ENCODE data around the gene NSFL1C.

NSFL1C gene

DNA sequence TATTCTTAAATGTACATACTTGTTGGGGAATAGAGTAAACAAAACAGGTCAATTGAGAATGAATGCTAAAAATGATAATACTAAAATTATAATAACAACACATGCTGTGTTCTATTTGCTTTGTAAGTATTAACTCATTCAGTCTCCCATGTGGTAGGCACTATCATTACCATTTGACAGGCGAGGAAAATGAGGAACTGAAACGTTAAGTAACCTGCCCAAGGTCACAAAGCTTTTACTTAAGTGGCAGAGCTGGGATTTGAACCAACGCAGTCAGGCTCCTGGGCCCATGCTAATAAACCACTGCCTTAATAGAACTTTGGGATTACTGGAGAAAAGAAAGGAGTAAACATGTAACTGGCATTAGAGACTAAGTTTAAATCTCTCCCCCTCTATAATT lies 3.8 kb downstream of the NSFL1C start:
- H3K27ac ChIP-seq (ENCODE audit: insufficient read depth, low read length, poor library complexity, severe bottlenecking): no peak overlapping the region
- no peak for DNase-seq
- no peaks in the 10 kb centered on the region for H3K9me3 ChIP-seq (ENCODE audit: control insufficient read depth, low read length)
- H3K4me1 ChIP-seq (ENCODE audit: control insufficient read depth, insufficient read depth, low read length, poor library complexity, severe bottlenecking): peaks cover 22% of the 10 kb centered on the region
- H3K36me3 ChIP-seq (ENCODE audit: control insufficient read depth, insufficient read depth, low read length): peaks cover 44% of the 10 kb centered on the region
- H3K27me3 ChIP-seq (replicated peaks; ENCODE audit: control insufficient read depth, insufficient read depth, low read length, poor library complexity, severe bottlenecking): no peaks in the 10 kb centered on the region
- no peak overlapping the region for H3K4me3 ChIP-seq (ENCODE audit: insufficient read depth, low read depth, low read length, poor library complexity, severe bottlenecking)

DNA sequence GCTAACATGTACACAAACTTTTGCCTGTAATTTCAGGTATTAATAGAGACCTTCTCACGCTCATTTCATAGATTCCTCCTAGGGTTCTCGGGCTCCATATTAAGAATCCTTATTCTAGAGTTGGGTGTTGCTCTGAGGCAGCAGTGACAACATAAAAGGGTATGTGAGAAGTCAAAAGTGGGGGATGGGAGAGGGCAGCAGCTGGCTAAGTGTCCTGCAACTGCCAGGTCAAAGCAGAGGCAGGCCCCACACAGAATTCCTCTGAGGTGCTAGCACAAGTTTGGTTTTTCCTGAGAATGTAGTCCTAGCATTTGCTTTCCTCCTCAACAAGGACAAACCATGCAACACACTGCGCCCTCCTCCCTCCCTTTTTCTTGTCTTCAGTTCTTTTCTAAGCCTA lies 4.6 kb downstream of the NSFL1C start:
- H3K4me1 ChIP-seq (ENCODE audit: control insufficient read depth, insufficient read depth, low read length, poor library complexity, severe bottlenecking): peaks cover 18% of the 10 kb centered on the region
- no peak overlapping the region for H3K27ac ChIP-seq (ENCODE audit: insufficient read depth, low read length, poor library complexity, severe bottlenecking)
- no peak for DNase-seq
- H3K4me3 ChIP-seq (ENCODE audit: insufficient read depth, low read depth, low read length, poor library complexity, severe bottlenecking): no peak overlapping the region
- H3K36me3 ChIP-seq (ENCODE audit: control insufficient read depth, insufficient read depth, low read length): peaks cover 49% of the 10 kb centered on the region
- no peaks in the 10 kb centered on the region for H3K27me3 ChIP-seq (replicated peaks; ENCODE audit: control insufficient read depth, insufficient read depth, low read length, poor library complexity, severe bottlenecking)
- H3K9me3 ChIP-seq (ENCODE audit: control insufficient read depth, low read length): no peaks in the 10 kb centered on the region

DNA sequence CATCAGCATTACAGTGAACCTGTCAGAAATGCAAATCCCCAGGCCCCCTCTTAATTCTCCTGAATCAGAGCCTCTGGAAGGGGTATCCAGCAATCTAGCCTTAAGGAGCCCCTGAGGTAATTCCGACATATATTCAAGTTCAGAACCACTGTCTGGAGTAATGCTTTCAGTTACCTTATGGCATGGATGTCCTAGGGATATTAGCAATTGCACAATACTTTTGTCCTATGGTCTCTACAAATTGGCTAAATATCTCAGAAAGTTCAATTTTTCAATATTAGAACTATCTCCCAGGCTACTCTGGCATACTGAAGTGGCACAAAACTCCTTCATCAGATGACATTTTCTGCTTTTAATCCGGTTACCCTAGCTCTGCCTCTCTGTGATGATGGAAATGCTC lies 6.4 kb downstream of the NSFL1C start:
- peaks cover 66% of the 10 kb centered on the region for H3K36me3 ChIP-seq (ENCODE audit: control insufficient read depth, insufficient read depth, low read length)
- no peaks in the 10 kb centered on the region for H3K9me3 ChIP-seq (ENCODE audit: control insufficient read depth, low read length)
- H3K27me3 ChIP-seq (replicated peaks; ENCODE audit: control insufficient read depth, insufficient read depth, low read length, poor library complexity, severe bottlenecking): no peaks in the 10 kb centered on the region
- no peak overlapping the region for H3K4me3 ChIP-seq (ENCODE audit: insufficient read depth, low read depth, low read length, poor library complexity, severe bottlenecking)
- H3K4me1 ChIP-seq (ENCODE audit: control insufficient read depth, insufficient read depth, low read length, poor library complexity, severe bottlenecking): peaks cover 9% of the 10 kb centered on the region
- no peak for DNase-seq
- no peak overlapping the region for H3K27ac ChIP-seq (ENCODE audit: insufficient read depth, low read length, poor library complexity, severe bottlenecking)

DNA sequence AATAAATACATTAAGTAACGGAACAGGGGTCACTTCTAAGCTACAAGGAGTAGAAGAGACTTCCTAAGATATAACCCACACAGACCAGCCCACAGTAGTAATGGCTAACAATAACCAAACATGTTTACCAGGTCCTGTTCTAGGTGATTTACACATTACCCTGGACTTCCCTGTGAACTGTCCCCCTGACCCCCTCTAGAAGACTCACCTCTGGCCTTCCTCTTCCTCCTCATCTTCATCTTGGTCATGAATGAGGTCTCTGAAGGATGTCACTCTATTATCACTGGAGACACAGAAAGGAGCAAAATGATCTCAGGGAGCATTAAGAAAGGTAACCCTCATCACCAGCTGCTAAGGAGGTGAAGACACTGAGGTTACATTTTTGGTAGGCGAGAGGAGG lies 8.7 kb downstream of the NSFL1C start:
- H3K27me3 ChIP-seq (replicated peaks; ENCODE audit: control insufficient read depth, insufficient read depth, low read length, poor library complexity, severe bottlenecking): no peaks in the 10 kb centered on the region
- H3K36me3 ChIP-seq (ENCODE audit: control insufficient read depth, insufficient read depth, low read length): peaks cover 85% of the 10 kb centered on the region
- no peak overlapping the region for H3K27ac ChIP-seq (ENCODE audit: insufficient read depth, low read length, poor library complexity, severe bottlenecking)
- H3K9me3 ChIP-seq (ENCODE audit: control insufficient read depth, low read length): no peaks in the 10 kb centered on the region
- no peaks in the 10 kb centered on the region for H3K4me1 ChIP-seq (ENCODE audit: control insufficient read depth, insufficient read depth, low read length, poor library complexity, severe bottlenecking)
- H3K4me3 ChIP-seq (ENCODE audit: insufficient read depth, low read depth, low read length, poor library complexity, severe bottlenecking): no peak overlapping the region
- DNase-seq: no peak

DNA sequence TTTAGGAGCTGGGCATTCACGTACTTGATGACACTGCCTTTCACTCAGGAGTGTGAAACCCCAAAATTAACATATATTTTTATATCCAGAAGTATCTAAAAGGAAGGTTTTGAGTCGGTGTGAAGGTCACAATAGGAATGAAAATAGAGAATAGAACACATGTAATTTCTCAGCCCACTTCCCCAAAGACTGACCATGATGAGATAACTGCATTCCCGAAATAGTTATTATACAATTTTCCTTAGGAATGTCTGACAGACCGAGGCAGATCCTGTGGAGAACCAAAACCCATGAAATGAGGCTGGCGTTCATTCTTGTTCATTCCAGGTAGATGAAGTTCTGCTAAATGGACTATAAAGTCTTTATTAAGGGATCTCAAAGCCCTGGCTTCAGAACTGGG lies 10.3 kb downstream of the NSFL1C start:
- peaks cover 90% of the 10 kb centered on the region for H3K36me3 ChIP-seq (ENCODE audit: control insufficient read depth, insufficient read depth, low read length)

DNA sequence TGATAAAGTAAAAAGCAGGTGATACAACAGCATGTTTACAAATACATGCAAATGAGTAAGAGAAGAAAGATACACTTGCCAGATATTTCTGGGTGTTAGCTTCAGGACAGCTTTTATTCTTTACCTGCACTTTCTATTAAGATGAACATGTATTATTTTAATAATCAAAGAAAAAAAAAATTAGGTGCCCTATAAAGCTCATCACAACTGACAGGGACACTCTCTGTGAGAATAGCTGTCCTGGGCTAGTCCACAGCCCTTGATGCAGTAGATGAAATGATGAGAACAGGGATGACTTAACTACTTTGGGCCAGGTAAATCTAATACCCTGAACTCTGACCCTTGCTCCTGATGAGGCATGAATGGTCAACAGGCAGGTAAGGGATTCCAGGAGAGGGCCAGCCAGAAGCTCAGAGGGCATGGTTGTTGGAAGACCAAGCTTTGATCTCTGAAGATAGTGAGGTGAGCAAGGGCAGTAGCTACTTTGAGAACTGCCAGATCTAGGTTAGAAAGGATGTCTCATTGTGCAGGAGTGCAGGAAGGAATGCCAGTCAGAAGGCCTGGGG lies 15.6 kb downstream of the NSFL1C start:
- H3K36me3 ChIP-seq (ENCODE audit: control insufficient read depth, insufficient read depth, low read length): peaks cover 98% of the 10 kb centered on the region
- no peak overlapping the region for H3K27ac ChIP-seq (ENCODE audit: insufficient read depth, low read length, poor library complexity, severe bottlenecking)
- DNase-seq: no peak
- H3K4me3 ChIP-seq (ENCODE audit: insufficient read depth, low read depth, low read length, poor library complexity, severe bottlenecking): no peak overlapping the region
- no peaks in the 10 kb centered on the region for H3K4me1 ChIP-seq (ENCODE audit: control insufficient read depth, insufficient read depth, low read length, poor library complexity, severe bottlenecking)
- H3K9me3 ChIP-seq (ENCODE audit: control insufficient read depth, low read length): no peaks in the 10 kb centered on the region
- no peaks in the 10 kb centered on the region for H3K27me3 ChIP-seq (replicated peaks; ENCODE audit: control insufficient read depth, insufficient read depth, low read length, poor library complexity, severe bottlenecking)

More for the DNA sequence above, 10.3 kb downstream of the NSFL1C start:
- H3K27me3 ChIP-seq (replicated peaks; ENCODE audit: control insufficient read depth, insufficient read depth, low read length, poor library complexity, severe bottlenecking): no peaks in the 10 kb centered on the region
- no peaks in the 10 kb centered on the region for H3K4me1 ChIP-seq (ENCODE audit: control insufficient read depth, insufficient read depth, low read length, poor library complexity, severe bottlenecking)
- no peaks in the 10 kb centered on the region for H3K9me3 ChIP-seq (ENCODE audit: control insufficient read depth, low read length)
- no peak for DNase-seq
- no peak overlapping the region for H3K4me3 ChIP-seq (ENCODE audit: insufficient read depth, low read depth, low read length, poor library complexity, severe bottlenecking)
- no peak overlapping the region for H3K27ac ChIP-seq (ENCODE audit: insufficient read depth, low read length, poor library complexity, severe bottlenecking)

DNA sequence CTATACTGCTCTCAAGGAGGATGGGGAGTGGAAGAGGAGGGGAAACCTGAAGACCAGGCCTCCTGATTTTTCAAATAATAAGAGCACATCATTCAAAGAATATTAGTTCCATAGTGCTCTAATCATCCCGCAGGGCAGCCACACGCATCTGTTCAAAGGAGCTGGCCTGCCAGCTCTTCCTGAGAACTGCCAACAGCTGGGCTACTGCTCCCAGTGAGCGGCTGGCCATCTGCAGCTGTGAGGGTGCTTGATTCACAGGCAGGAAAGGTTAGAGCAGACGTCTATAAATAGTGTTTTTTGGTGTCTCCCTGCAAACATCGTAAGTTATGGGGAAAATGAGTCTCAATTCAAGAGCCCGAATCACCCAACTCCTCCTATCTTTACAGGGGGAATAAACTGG lies 17.3 kb downstream of the NSFL1C start:
- Histone ChIP-seq H3K4me1 (ENCODE audit: control insufficient read depth, insufficient read depth, low read length, poor library complexity, severe bottlenecking) (no peaks in the 10 kb centered on the region), H3K9me3 (ENCODE audit: control insufficient read depth, low read length) (no peaks in the 10 kb centered on the region), H3K36me3 (ENCODE audit: control insufficient read depth, insufficient read depth, low read length) (peaks cover 98% of the 10 kb centered on the region), H3K4me3 (ENCODE audit: insufficient read depth, low read depth, low read length, poor library complexity, severe bottlenecking) (no peak overlapping the region), H3K27ac (ENCODE audit: insufficient read depth, low read length, poor library complexity, severe bottlenecking) (no peak overlapping the region), H3K27me3 (replicated peaks; ENCODE audit: control insufficient read depth, insufficient read depth, low read length, poor library complexity, severe bottlenecking) (no peaks in the 10 kb centered on the region)
- no peak for DNase-seq

DNA sequence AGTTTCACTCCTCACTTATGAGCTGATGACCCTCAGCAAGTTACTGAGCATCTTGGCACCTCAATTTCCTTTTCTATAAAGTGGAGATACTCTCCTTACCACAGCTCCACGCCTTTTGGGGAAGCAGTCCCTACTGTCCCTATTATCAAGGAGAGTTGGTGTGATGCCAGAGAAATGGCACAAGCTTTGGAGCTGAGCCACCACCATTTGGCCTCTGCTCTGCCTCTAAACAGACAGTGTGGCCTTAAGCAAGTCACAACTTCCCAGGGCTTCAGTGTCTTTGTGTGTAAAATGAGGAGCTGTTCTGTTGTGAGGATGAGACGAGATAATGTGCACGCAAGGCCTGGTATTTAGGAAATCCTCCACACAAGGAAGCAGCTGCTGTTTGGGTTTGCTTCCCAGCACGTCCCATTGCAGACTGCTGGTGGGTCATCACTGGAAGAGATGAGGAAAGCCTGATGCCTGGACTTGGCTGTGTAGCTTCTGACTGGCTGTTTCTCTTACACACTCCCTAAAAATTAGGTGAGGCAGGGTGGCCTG lies 18.5 kb downstream of the NSFL1C start:
- no peak overlapping the region for H3K4me3 ChIP-seq (ENCODE audit: insufficient read depth, low read depth, low read length, poor library complexity, severe bottlenecking)
- no peak for DNase-seq
- no peak overlapping the region for H3K27ac ChIP-seq (ENCODE audit: insufficient read depth, low read length, poor library complexity, severe bottlenecking)
- H3K4me1 ChIP-seq (ENCODE audit: control insufficient read depth, insufficient read depth, low read length, poor library complexity, severe bottlenecking): no peaks in the 10 kb centered on the region
- no peaks in the 10 kb centered on the region for H3K9me3 ChIP-seq (ENCODE audit: control insufficient read depth, low read length)
- no peaks in the 10 kb centered on the region for H3K27me3 ChIP-seq (replicated peaks; ENCODE audit: control insufficient read depth, insufficient read depth, low read length, poor library complexity, severe bottlenecking)
- peaks cover 92% of the 10 kb centered on the region for H3K36me3 ChIP-seq (ENCODE audit: control insufficient read depth, insufficient read depth, low read length)

DNA sequence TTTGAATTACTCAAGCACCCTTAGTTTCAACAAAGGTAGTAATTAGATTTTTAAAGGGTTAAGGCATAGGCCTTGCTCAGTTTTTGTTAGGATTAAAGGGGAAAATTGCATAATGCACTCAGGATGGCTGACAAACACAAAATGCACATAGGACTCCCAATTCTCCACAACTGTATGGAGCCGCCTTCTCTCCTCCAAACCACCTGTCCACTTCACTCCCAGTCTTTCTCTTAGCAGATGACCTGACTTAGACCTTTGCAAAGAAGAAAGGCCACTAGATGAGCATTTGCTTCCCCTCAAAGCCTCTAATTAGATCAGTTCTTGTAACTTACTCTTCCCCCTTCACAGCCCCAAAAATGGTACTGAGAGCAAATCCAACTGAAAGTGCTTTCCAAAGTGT lies 20.1 kb downstream of the NSFL1C start:
- H3K27me3 ChIP-seq (replicated peaks; ENCODE audit: control insufficient read depth, insufficient read depth, low read length, poor library complexity, severe bottlenecking): no peaks in the 10 kb centered on the region
- no peak overlapping the region for H3K27ac ChIP-seq (ENCODE audit: insufficient read depth, low read length, poor library complexity, severe bottlenecking)
- no peak overlapping the region for H3K4me3 ChIP-seq (ENCODE audit: insufficient read depth, low read depth, low read length, poor library complexity, severe bottlenecking)
- no peaks in the 10 kb centered on the region for H3K9me3 ChIP-seq (ENCODE audit: control insufficient read depth, low read length)
- no peaks in the 10 kb centered on the region for H3K4me1 ChIP-seq (ENCODE audit: control insufficient read depth, insufficient read depth, low read length, poor library complexity, severe bottlenecking)
- peaks cover 89% of the 10 kb centered on the region for H3K36me3 ChIP-seq (ENCODE audit: control insufficient read depth, insufficient read depth, low read length)
- DNase-seq: no peak

DNA sequence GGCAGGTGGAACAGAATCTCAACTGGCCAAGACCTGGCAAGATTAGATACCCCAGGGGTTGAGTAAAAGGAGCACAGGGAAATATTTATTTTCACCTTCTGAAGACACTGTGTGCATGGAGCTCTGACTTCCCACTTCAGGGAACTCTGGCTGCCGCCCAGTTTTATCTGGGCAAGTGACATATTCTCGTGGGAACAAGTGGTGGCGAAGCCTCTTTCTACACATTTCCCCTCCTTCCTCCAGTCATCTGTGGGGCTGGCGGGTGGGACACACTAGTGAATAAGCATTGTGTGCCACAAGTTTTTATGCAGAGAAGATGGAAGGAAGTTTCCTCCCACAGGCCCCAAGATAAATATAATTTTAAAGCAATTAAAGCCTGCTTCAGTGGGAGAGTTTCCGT lies 23.6 kb downstream of the NSFL1C start:
- Histone ChIP-seq H3K27ac (ENCODE audit: insufficient read depth, low read length, poor library complexity, severe bottlenecking) (no peak overlapping the region), H3K4me3 (ENCODE audit: insufficient read depth, low read depth, low read length, poor library complexity, severe bottlenecking) (no peak overlapping the region), H3K9me3 (ENCODE audit: control insufficient read depth, low read length) (no peaks in the 10 kb centered on the region), H3K27me3 (replicated peaks; ENCODE audit: control insufficient read depth, insufficient read depth, low read length, poor library complexity, severe bottlenecking) (no peaks in the 10 kb centered on the region), H3K4me1 (ENCODE audit: control insufficient read depth, insufficient read depth, low read length, poor library complexity, severe bottlenecking) (no peaks in the 10 kb centered on the region), H3K36me3 (ENCODE audit: control insufficient read depth, insufficient read depth, low read length) (peaks cover 65% of the 10 kb centered on the region)
- no peak for DNase-seq

All from effector memory CD4-positive, alpha-beta T cell (primary cell).